Neural progenitor cell (in vitro differentiated cells): ENCODE results near the gene ZNF488. TPM values are rescaled to one million over a fixed set of nuclear protein-coding genes. Genes with fewer than 3 reads are reported as not detected.

Source experiments
- DNase-seq: peaks from one replicate; pipeline ENCODE4 v3.0.0-alpha.2; 2016; ENCODE audit warnings: low spot score
- H2AFZ ChIP-seq: fragments of 200-600 bp; sonication (generic); replicated peaks from 2 replicates; pipeline ENCODE4 v1.6.1; 2016; ENCODE audit warnings: antibody characterized with exemption
- H3F3A ChIP-seq: fragments of 200-600 bp; sonication (generic); 2 replicates; pipeline ENCODE4 v1.6.1; 2016; ENCODE audit warnings: antibody characterized with exemption, low read depth
- H3K27ac ChIP-seq: fragments of 200-600 bp; sonication (generic); 2 replicates; pipeline ENCODE4 v1.5.1; 2016; ENCODE audit warnings: mild to moderate bottlenecking
- H3K27me3 ChIP-seq: fragments of 200-600 bp; sonication (generic); 2 replicates; pipeline ENCODE4 v1.6.1; 2016; ENCODE audit warnings: mild to moderate bottlenecking, moderate library complexity
- H3K36me3 ChIP-seq: fragments of 200-600 bp; sonication (generic); 2 replicates; pipeline ENCODE4 v1.5.1; 2016
- H3K4me1 ChIP-seq: fragments of 200-600 bp; sonication (generic); 2 replicates; pipeline ENCODE4 v1.6.1; 2016; ENCODE audit warnings: mixed run types
- H3K4me2 ChIP-seq: fragments of 200-600 bp; sonication (generic); 2 replicates; pipeline ENCODE4 v1.6.1; 2016
- H3K4me3 ChIP-seq: fragments of 200-600 bp; sonication (generic); 2 replicates; pipeline ENCODE4 v1.5.1; 2016
- H3K79me2 ChIP-seq: fragments of 200-600 bp; sonication (generic); 2 replicates; pipeline ENCODE4 v1.6.1; 2016; ENCODE audit warnings: low read depth
- H3K9ac ChIP-seq: fragments of 200-600 bp; sonication (generic); 2 replicates; pipeline ENCODE4 v1.6.1; 2016
- H3K9me3 ChIP-seq: fragments of 200-600 bp; sonication (generic); 2 replicates; pipeline ENCODE4 v1.5.1; 2016; ENCODE audit warnings: low read depth
- H4K20me1 ChIP-seq: fragments of 200-600 bp; sonication (generic); 2 replicates; pipeline ENCODE4 v1.6.1; 2016; ENCODE audit warnings: low read depth
- H3K27ac Mint-ChIP-seq: 3 replicates; pipeline ENCODE4 v1.8.0; 2021; ENCODE audit warnings: mixed read lengths
- H3K27me3 Mint-ChIP-seq: 2 replicates; pipeline ENCODE4 v1.8.0; 2022; ENCODE audit warnings: low read depth, mild to moderate bottlenecking, inconsistent platforms, moderate library complexity, mixed read lengths; ENCODE audit not compliant: insufficient read depth
- H3K36me3 Mint-ChIP-seq: 3 replicates; pipeline ENCODE4 v1.8.0; 2021; ENCODE audit warnings: mixed read lengths
- H3K4me1 Mint-ChIP-seq: 3 replicates; pipeline ENCODE4 v1.8.0; 2021; ENCODE audit warnings: mixed read lengths
- H3K4me3 Mint-ChIP-seq: 3 replicates; pipeline ENCODE4 v1.8.0; 2021; ENCODE audit warnings: mild to moderate bottlenecking, moderate library complexity, mixed read lengths
- H3K9me3 Mint-ChIP-seq: 3 replicates; pipeline ENCODE4 v1.8.0; 2020; ENCODE audit warnings: mixed read lengths
- CTCF ChIP-seq: fragments of 200-600 bp; sonication (generic); IDR thresholded peaks from 2 replicates; pipeline ENCODE4 v1.5.1; 2017; ENCODE audit warnings: antibody characterized with exemption, mild to moderate bottlenecking
- EZH2 ChIP-seq: fragments of 200-600 bp; sonication (generic); IDR thresholded peaks from 2 replicates; pipeline ENCODE4 v1.6.1; 2017; ENCODE audit warnings: antibody characterized with exemption, mild to moderate bottlenecking, moderate library complexity
- EZH2phosphoT487 ChIP-seq: fragments of 200-600 bp; sonication (generic); IDR thresholded peaks from 2 replicates; pipeline ENCODE4 v1.6.1; 2017; ENCODE audit warnings: antibody characterized with exemption
- total RNA-seq: library from RNA; depleted of rRNA; stranded (reverse); fragments of >200 nt; gene quantifications from 2 replicates; pipeline ENCODE4 v1.2.3, GENCODE V29; 2015; ENCODE audit warnings: low replicate concordance

The ZNF488 gene
- total RNA-seq, 1 donor from 2014 or later, result not detected

- Mint-ChIP-seq H3K9me3 (no peaks in the 10 kb centered on the region), H3K27ac (peak overlapping the region; percentile 91)
Measured at GRCh38 chr10:47404446-47404845, 20.4 kb upstream of the ZNF488 start.

GRCh38 chr10:47403446-47404318, 19.6 kb upstream of the ZNF488 start:
- no peak overlapping the region for H3K4me3 Mint-ChIP-seq

More at GRCh38 chr10:47404446-47404845, 20.4 kb upstream of the ZNF488 start:
- Mint-ChIP-seq H3K4me3 (no peak overlapping the region), H3K27me3 (peaks cover 10% of the 10 kb centered on the region), H3K36me3 (no peaks in the 10 kb centered on the region), H3K4me1 (peaks cover 33% of the 10 kb centered on the region)
- TF ChIP-seq EZH2phosphoT487, result no peak
- no peak for TF ChIP-seq CTCF
- no peak for TF ChIP-seq EZH2
- Histone ChIP-seq H4K20me1 (no peaks in the 10 kb centered on the region), H3K79me2 (no peaks in the 10 kb centered on the region), H3K9me3 (no peaks in the 10 kb centered on the region), H3F3A (no peaks in the 10 kb centered on the region), H3K4me1 (no peaks in the 10 kb centered on the region), H3K27ac (no peak overlapping the region), H3K4me2 (no peak overlapping the region), H2AFZ (no peak overlapping the region), H3K9ac (no peak overlapping the region), H3K4me3 (no peak overlapping the region), H3K27me3 (no peaks in the 10 kb centered on the region), H3K36me3 (no peaks in the 10 kb centered on the region)
- DNase-seq, result no peak

GRCh38 chr10:47402641-47403301, 18.7 kb upstream of the ZNF488 start:
- Mint-ChIP-seq H3K27ac (peak overlapping the region; percentile 76), H3K36me3 (no peaks in the 10 kb centered on the region), H3K4me1 (peaks cover 32% of the 10 kb centered on the region), H3K9me3 (no peaks in the 10 kb centered on the region), H3K4me3 (peak overlapping the region; percentile 69), H3K27me3 (peaks cover 10% of the 10 kb centered on the region)
- Histone ChIP-seq H4K20me1 (no peaks in the 10 kb centered on the region), H2AFZ (no peak overlapping the region), H3K4me1 (no peaks in the 10 kb centered on the region), H3F3A (no peaks in the 10 kb centered on the region), H3K36me3 (no peaks in the 10 kb centered on the region), H3K27ac (no peak overlapping the region), H3K27me3 (no peaks in the 10 kb centered on the region), H3K9ac (no peak overlapping the region), H3K4me3 (no peak overlapping the region), H3K4me2 (peak overlapping the region; percentile 16), H3K79me2 (no peaks in the 10 kb centered on the region), H3K9me3 (no peaks in the 10 kb centered on the region)
- TF ChIP-seq EZH2phosphoT487 (no peak), CTCF (no peak), EZH2 (no peak)
- DNase-seq, result peak; percentile 29

More at GRCh38 chr10:47403446-47404318, 19.6 kb upstream of the ZNF488 start:
- Mint-ChIP-seq H3K4me1 (peaks cover 32% of the 10 kb centered on the region), H3K27me3 (peaks cover 10% of the 10 kb centered on the region), H3K27ac (peak overlapping the region; percentile 76), H3K9me3 (no peaks in the 10 kb centered on the region), H3K36me3 (no peaks in the 10 kb centered on the region)
- no peak overlapping the region for H3K9ac ChIP-seq
- no peaks in the 10 kb centered on the region for H3K27me3 ChIP-seq
- H3K4me2 ChIP-seq, result peak overlapping the region; percentile 16
- no peaks in the 10 kb centered on the region for H3K79me2 ChIP-seq
- DNase-seq, result no peak
- H3K9me3 ChIP-seq, result no peaks in the 10 kb centered on the region
- H3K4me3 ChIP-seq, result no peak overlapping the region
- no peaks in the 10 kb centered on the region for H3K4me1 ChIP-seq
- no peak overlapping the region for H2AFZ ChIP-seq
- H4K20me1 ChIP-seq, result no peaks in the 10 kb centered on the region
- H3K27ac ChIP-seq, result no peak overlapping the region
- no peaks in the 10 kb centered on the region for H3F3A ChIP-seq
- TF ChIP-seq CTCF (no peak), EZH2 (no peak), EZH2phosphoT487 (no peak)
- H3K36me3 ChIP-seq, result no peaks in the 10 kb centered on the region
